ENCODE measurements around the gene BEX3. TPM values are rescaled to one million over a fixed set of nuclear protein-coding genes. Genes with fewer than 3 reads are reported as not detected.

Gene BEX3
- total RNA-seq, 1 donor from 2014 or later = 80.2 TPM

- intact Hi-C loops (cut with DNase I) = no loop called here
- DNase-seq (ENCODE audit: low spot score) = no peak
Observed at GRCh38 chrX:103414561-103414960, 38.2 kb downstream of the BEX3 start.

GRCh38 chrX:103415068-103415467 lies 38.7 kb downstream of the BEX3 start:
- no peak for DNase-seq (ENCODE audit: low spot score)

GRCh38 chrX:103415528-103415927 lies 39.2 kb downstream of the BEX3 start:
- intact Hi-C loops (cut with DNase I) = no loop called here
- DNase-seq (ENCODE audit: low spot score) = no peak

More at GRCh38 chrX:103415068-103415467, 38.7 kb downstream of the BEX3 start:
- intact Hi-C loops (cut with DNase I) = no loop called here

- no peak for DNase-seq (ENCODE audit: low spot score)
- intact Hi-C loops (cut with DNase I) = no loop called here
Observed at GRCh38 chrX:103417370-103417769, 41.0 kb downstream of the BEX3 start.

- intact Hi-C loops (cut with DNase I) = no loop called here
- no peak for DNase-seq (ENCODE audit: low spot score)
Observed at GRCh38 chrX:103417933-103418332, 41.6 kb downstream of the BEX3 start.

GRCh38 chrX:103418811-103419340 lies 42.5 kb downstream of the BEX3 start:
- no peak for DNase-seq (ENCODE audit: low spot score)
- intact Hi-C loops (cut with DNase I) = no loop called here

- no peak for DNase-seq (ENCODE audit: low spot score)
- intact Hi-C loops (cut with DNase I) = no loop called here
Observed at GRCh38 chrX:103423955-103424638, 47.8 kb downstream of the BEX3 start.

Other genes with a start within 250 kb of the BEX3 start
- 34.3 TPM for gene BEX4, start 161.4 kb upstream of the BEX3 start, total RNA-seq
- 51.6 TPM for gene TCEAL8, start 121.4 kb upstream of the BEX3 start, total RNA-seq
- 0.67 TPM for gene TCEAL5, start 99.8 kb upstream of the BEX3 start, total RNA-seq
- gene BEX2, start 65.5 kb upstream of the BEX3 start, total RNA-seq = 1.5 TPM
- 6.4 TPM for gene TCEAL7, start 46.3 kb upstream of the BEX3 start, total RNA-seq
- gene TCEAL9, start 20.0 kb upstream of the BEX3 start, total RNA-seq = 28.6 TPM
- gene RAB40A, start 143.0 kb downstream of the BEX3 start, total RNA-seq = 0.32 TPM
- gene TCEAL4, start 209.0 kb downstream of the BEX3 start, total RNA-seq = 68.0 TPM
- gene TCEAL3, start 231.4 kb downstream of the BEX3 start, total RNA-seq = 24.7 TPM

Measured in cardiac septum (tissue), 1 donor.